Measurements from ENCODE around the gene MARCHF5.

Gene MARCHF5

GRCh38 chr10:92363498-92363897 is 72.5 kb downstream of the MARCHF5 start:
- H3K36me3 ChIP-seq (ENCODE audit: low read length), result no peaks in the 10 kb centered on the region
- H2AFZ ChIP-seq (ENCODE audit: low read depth, low read length, severe bottlenecking), result no peak overlapping the region
- H3K4me3 ChIP-seq (ENCODE audit: insufficient read depth, low read length, poor library complexity, severe bottlenecking), result no peak overlapping the region
- H3K4me2 ChIP-seq (ENCODE audit: low read depth, low read length, poor library complexity, severe bottlenecking), result no peak overlapping the region
- no peaks in the 10 kb centered on the region for H3K9me2 ChIP-seq (replicated peaks; ENCODE audit: insufficient read depth, low read length)
- H3K9me3 ChIP-seq (ENCODE audit: insufficient read depth, low read length), result no peaks in the 10 kb centered on the region
- no peaks in the 10 kb centered on the region for H4K20me1 ChIP-seq (ENCODE audit: low read depth, low read length)
- no peaks in the 10 kb centered on the region for H3F3A ChIP-seq (ENCODE audit: insufficient read depth)
- no peak overlapping the region for H3K27ac ChIP-seq (ENCODE audit: low read depth, low read length)
- TF ChIP-seq EZH2phosphoT487 (conservative IDR thresholded peaks at IDR 0.05; ENCODE audit: low read length) (no peak), CTCF (IDR thresholded peaks at IDR 0.05; ENCODE audit: insufficient read depth, low read length, poor library complexity, severe bottlenecking) (no peak)
- no peak overlapping the region for H3K9ac ChIP-seq (ENCODE audit: low read length)
- no peaks in the 10 kb centered on the region for H3K79me2 ChIP-seq (ENCODE audit: insufficient read depth, low read length)
- H3K27me3 ChIP-seq (ENCODE audit: low read length), result no peaks in the 10 kb centered on the region

- Histone ChIP-seq H3K9ac (ENCODE audit: low read length) (no peak overlapping the region), H2AFZ (ENCODE audit: low read depth, low read length, severe bottlenecking) (no peak overlapping the region), H3K4me2 (ENCODE audit: low read depth, low read length, poor library complexity, severe bottlenecking) (no peak overlapping the region), H3K9me2 (replicated peaks; ENCODE audit: insufficient read depth, low read length) (no peaks in the 10 kb centered on the region), H3K36me3 (ENCODE audit: low read length) (no peaks in the 10 kb centered on the region), H3K4me3 (ENCODE audit: insufficient read depth, low read length, poor library complexity, severe bottlenecking) (no peak overlapping the region), H3F3A (ENCODE audit: insufficient read depth) (no peaks in the 10 kb centered on the region), H4K20me1 (ENCODE audit: low read depth, low read length) (no peaks in the 10 kb centered on the region), H3K27me3 (ENCODE audit: low read length) (no peaks in the 10 kb centered on the region), H3K79me2 (ENCODE audit: insufficient read depth, low read length) (no peaks in the 10 kb centered on the region), H3K27ac (ENCODE audit: low read depth, low read length) (no peak overlapping the region), H3K9me3 (ENCODE audit: insufficient read depth, low read length) (no peaks in the 10 kb centered on the region)
- no peak for TF ChIP-seq CTCF (IDR thresholded peaks at IDR 0.05; ENCODE audit: insufficient read depth, low read length, poor library complexity, severe bottlenecking)
- no peak for TF ChIP-seq EZH2phosphoT487 (conservative IDR thresholded peaks at IDR 0.05; ENCODE audit: low read length)
Observed at GRCh38 chr10:92366412-92367021, 75.5 kb downstream of the MARCHF5 start.

DNA sequence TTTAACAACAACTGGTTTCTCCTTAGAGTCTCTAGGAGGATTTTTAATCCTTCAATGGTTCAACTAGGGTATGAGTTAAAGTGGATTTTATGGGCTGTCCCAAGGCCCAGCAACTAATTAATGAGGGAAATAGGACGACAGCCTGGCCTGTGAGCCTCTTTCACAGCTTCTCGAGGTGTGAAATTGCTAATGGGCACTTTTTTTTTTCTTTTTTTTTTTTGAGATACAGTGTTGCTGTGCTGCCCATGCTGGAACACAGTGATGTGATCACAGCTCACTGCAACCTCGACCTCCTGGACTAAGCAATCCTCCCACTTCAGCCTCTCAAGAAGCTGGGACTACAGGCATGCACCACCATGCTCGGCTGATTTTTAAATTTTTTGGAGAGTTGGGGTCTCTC is 87.0 kb downstream of the MARCHF5 start:
- no peaks in the 10 kb centered on the region for H3K9me3 ChIP-seq (ENCODE audit: insufficient read depth, low read length)
- no peaks in the 10 kb centered on the region for H3K36me3 ChIP-seq (ENCODE audit: low read length)
- H3K79me2 ChIP-seq (ENCODE audit: insufficient read depth, low read length), result no peaks in the 10 kb centered on the region
- H3K4me3 ChIP-seq (ENCODE audit: insufficient read depth, low read length, poor library complexity, severe bottlenecking), result no peak overlapping the region
- no peak overlapping the region for H3K27ac ChIP-seq (ENCODE audit: low read depth, low read length)
- H3F3A ChIP-seq (ENCODE audit: insufficient read depth), result no peaks in the 10 kb centered on the region
- H3K27me3 ChIP-seq (ENCODE audit: low read length), result no peaks in the 10 kb centered on the region
- TF ChIP-seq EZH2phosphoT487 (conservative IDR thresholded peaks at IDR 0.05; ENCODE audit: low read length) (no peak), CTCF (IDR thresholded peaks at IDR 0.05; ENCODE audit: insufficient read depth, low read length, poor library complexity, severe bottlenecking) (no peak)
- no peak overlapping the region for H2AFZ ChIP-seq (ENCODE audit: low read depth, low read length, severe bottlenecking)
- H4K20me1 ChIP-seq (ENCODE audit: low read depth, low read length), result no peaks in the 10 kb centered on the region
- no peak overlapping the region for H3K4me2 ChIP-seq (ENCODE audit: low read depth, low read length, poor library complexity, severe bottlenecking)
- H3K9ac ChIP-seq (ENCODE audit: low read length), result no peak overlapping the region
- no peaks in the 10 kb centered on the region for H3K9me2 ChIP-seq (replicated peaks; ENCODE audit: insufficient read depth, low read length)

Measured in SU-DHL-6 (cell line).